Cardiac muscle cell (in vitro differentiated cells and primary cell): ENCODE results near the gene DOCK3. TPM values are rescaled to one million over a fixed set of nuclear protein-coding genes. Genes with fewer than 3 reads are reported as not detected.

Experiments
- DNase-seq, 2 donors: peaks; one replicate each; pipeline versions ENCODE4 v3.0.0 to v3.0.0-alpha.2; 2010 to 2017; ENCODE audit warnings: low read depth in 1 of 2, low spot score in 1 of 2
- H3K27ac ChIP-seq: fragments of 200-600 bp; sonication (generic); 2 replicates; pipeline ENCODE4 v1.5.1; 2016
- H3K27me3 ChIP-seq: fragments of 200-600 bp; sonication (generic); 2 replicates; pipeline ENCODE4 v1.6.0; 2016; ENCODE audit warnings: control low read depth
- H3K36me3 ChIP-seq: fragments of 200-600 bp; sonication (generic); 2 replicates; pipeline ENCODE4 v1.5.1; 2016; ENCODE audit warnings: control low read depth
- H3K4me1 ChIP-seq: fragments of 200-600 bp; sonication (generic); 2 replicates; pipeline ENCODE4 v1.8.1; 2017; ENCODE audit warnings: low read depth, mild to moderate bottlenecking, mixed run types
- H3K4me3 ChIP-seq: fragments of 200-600 bp; sonication (generic); 2 replicates; pipeline ENCODE4 v1.5.1; 2016; ENCODE audit warnings: mild to moderate bottlenecking
- H3K9me3 ChIP-seq: fragments of 200-600 bp; sonication (generic); 2 replicates; pipeline ENCODE4 v1.5.1; 2017; ENCODE audit warnings: low read depth, mild to moderate bottlenecking, control low read depth
- polyA plus RNA-seq: library from polyadenylated mRNA; unstranded; fragments of >200 nt; fragmentation: Nextera tagmentation; extraction: Ambion mirVana; gene quantifications from 2 replicates; pipeline ENCODE4 v1.2.1, GENCODE V29; 2016
- total RNA-seq: library from RNA; depleted of rRNA; stranded (reverse); fragments of >200 nt; gene quantifications from 2 replicates; pipeline ENCODE4 v1.2.3, GENCODE V29; 2016
- TF ChIP-seq, protein P1 (sequence below): IDR thresholded peaks from 2 replicates; pipeline ENCODE4 v1.5.1; 2012; ENCODE audit warnings: low read depth, mild to moderate bottlenecking, low read length

Gene DOCK3
- total and polyA plus RNA-seq, 2 experiments from 2014 or later, result 0.56 to 1.3 TPM

DNA sequence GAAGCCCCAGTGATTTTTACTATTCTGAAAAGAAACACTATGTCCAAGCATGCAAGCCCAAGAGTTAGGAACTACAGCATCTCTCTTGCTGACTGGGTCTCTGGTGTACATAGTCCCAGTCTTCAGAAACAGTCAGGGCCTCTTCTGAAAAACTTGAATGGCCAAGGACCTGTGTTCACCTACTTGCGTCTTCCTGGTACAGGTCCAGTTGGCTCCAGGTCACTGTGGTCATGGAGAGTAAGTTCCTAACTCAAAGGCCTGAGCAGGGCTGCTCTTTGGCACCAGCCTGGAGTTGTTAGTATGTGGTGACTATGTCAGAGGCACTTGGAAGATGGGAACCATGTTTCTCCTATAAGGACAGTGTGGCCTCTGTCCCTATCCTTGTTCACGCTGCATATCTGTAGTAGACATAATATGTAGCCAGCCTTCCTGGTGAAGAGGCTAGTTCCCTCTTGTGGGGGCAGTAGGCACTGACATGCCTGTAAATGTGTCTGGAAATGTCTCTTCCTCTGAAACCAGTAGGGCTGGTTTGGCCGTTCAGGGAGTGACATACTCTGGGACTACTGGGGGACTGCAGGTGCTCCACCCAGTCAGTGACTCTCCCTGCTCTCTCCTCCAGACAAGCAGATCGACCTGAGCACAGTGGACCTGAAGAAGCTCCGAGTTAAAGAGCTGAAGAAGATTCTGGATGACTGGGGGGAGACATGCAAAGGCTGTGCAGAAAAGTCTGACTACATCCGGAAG, 713.7 kb downstream of the DOCK3 start:
- DNase-seq, result no peak
- H3K27ac ChIP-seq, result peak overlapping the region; percentile 4
- no peaks in the 10 kb centered on the region for H3K27me3 ChIP-seq
- H3K4me1 ChIP-seq, result peaks cover 20% of the 10 kb centered on the region
- no peak overlapping the region for H3K4me3 ChIP-seq
- TF ChIP-seq, protein P1, sequence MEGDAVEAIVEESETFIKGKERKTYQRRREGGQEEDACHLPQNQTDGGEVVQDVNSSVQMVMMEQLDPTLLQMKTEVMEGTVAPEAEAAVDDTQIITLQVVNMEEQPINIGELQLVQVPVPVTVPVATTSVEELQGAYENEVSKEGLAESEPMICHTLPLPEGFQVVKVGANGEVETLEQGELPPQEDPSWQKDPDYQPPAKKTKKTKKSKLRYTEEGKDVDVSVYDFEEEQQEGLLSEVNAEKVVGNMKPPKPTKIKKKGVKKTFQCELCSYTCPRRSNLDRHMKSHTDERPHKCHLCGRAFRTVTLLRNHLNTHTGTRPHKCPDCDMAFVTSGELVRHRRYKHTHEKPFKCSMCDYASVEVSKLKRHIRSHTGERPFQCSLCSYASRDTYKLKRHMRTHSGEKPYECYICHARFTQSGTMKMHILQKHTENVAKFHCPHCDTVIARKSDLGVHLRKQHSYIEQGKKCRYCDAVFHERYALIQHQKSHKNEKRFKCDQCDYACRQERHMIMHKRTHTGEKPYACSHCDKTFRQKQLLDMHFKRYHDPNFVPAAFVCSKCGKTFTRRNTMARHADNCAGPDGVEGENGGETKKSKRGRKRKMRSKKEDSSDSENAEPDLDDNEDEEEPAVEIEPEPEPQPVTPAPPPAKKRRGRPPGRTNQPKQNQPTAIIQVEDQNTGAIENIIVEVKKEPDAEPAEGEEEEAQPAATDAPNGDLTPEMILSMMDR, result no peak
- H3K9me3 ChIP-seq, result no peaks in the 10 kb centered on the region
- peaks cover 14% of the 10 kb centered on the region for H3K36me3 ChIP-seq

DNA sequence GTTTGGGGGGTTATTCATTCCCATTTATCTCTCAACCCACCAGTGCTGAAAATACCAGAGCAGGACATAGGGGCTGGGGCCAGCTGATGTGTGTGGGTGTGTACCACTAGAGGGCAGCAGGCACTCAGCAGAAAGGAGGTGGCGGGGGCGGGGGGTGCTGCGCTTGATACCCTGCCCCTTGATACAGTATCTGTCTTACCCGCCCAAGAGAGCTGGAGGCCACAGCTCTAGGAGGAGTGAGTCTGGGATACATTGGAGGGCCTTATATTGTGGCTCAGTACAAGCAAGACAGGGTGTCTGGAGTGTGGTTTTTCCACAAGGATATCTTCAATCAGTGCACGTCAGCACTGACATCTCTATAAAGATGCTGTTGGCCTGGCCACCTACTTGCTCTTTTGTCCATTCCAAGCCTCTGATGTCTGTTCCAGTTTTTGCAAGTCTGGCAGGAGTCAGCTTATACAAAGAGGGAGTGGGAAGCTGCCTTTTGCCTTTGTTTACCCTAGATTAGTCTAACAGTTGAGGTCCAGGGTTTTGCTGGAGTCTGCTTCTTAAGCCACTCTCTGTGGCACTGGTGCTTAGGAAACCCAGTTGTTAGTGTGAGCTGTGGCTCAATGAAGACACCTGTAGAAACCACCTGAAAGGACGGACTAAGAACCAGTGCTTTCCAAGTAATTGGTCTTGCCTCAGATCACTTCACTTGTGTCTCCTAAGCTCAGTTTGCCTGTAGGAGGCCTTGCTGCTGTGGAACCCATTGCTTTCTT, 714.9 kb downstream of the DOCK3 start:
- Histone ChIP-seq H3K27me3 (no peaks in the 10 kb centered on the region), H3K27ac (peak overlapping the region; percentile 79), H3K4me3 (no peak overlapping the region), H3K36me3 (peaks cover 24% of the 10 kb centered on the region), H3K4me1 (peaks cover 23% of the 10 kb centered on the region), H3K9me3 (no peaks in the 10 kb centered on the region)
- DNase-seq, result peak; percentile 65 to 68
- TF ChIP-seq, protein P1, result peak; percentile 85

DNA sequence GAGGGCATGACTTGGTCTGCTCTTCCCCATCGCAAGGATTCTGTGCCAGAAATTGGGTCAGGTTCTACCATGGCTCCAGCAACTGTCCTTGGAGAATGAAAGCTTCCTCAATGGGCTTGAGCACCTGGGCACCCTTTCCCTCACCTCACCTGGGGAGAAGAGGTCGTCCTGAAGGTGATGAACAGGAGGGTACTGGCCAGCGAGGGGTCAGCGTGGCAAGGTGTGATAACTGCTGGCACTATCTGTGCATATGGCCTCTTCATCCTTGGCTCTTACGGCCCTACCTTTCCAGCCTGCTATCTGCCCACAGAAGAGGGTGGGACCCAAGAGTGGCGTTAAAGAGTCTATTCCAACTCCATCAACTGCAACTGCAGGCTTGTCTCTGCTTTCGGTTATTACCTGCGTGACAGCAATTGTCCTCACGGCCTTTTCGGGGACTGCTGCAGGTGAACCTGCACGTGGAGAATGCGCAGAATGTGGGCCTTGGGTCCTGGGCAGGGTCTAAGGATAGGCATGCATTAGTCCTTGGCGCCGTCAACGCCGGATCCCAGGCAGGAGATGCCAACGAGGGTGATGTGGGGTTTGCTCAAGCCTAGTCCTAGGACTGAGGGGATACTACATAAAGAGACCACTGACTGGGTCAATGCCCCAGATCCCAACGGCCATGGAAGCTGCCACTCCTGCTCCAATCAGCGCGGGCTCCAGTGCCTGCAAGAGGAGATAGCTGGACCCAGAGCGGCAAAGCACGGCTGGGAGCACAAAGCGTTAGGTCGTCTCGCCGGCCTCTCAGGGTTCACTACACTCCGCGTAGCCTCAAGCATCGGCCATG, 715.7 kb downstream of the DOCK3 start:
- H3K27ac ChIP-seq, result peak overlapping the region; percentile 79
- peaks cover 23% of the 10 kb centered on the region for H3K4me1 ChIP-seq
- peaks cover 30% of the 10 kb centered on the region for H3K36me3 ChIP-seq
- DNase-seq, result no peak
- H3K9me3 ChIP-seq, result no peaks in the 10 kb centered on the region
- TF ChIP-seq, protein P1, result no peak
- peak overlapping the region; percentile 10 for H3K4me3 ChIP-seq
- H3K27me3 ChIP-seq, result no peaks in the 10 kb centered on the region

DNA sequence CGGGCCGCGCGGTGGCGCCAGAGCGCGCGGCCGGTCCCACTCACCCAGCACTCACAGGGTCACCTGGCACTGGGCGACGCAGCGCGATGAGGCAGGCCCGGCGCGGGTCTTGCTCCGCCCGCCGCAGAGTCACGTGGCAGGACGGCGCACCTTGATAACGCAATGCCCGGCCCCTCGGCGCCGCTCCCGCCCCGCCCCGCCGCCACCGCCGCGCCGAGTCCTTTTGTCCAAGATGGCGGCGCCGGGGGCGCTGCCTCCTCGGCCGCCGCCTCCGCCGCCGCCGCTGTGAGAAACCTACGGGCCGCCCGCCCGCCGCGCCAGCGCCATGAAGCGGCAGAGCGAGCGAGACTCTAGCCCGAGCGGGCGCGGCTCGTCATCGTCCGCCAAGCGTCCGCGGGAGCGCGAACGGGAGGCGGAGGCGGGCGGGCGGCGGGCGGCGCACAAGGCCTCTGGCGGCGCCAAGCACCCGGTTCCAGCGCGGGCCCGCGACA, 716.4 kb downstream of the DOCK3 start, which contains the start of gene RBM15B:
TSS of gene RBM15B (plus strand) at position 211 of the 491 bp plus-strand sequence. CDS start at position 326, 115 bp downstream.
- peak; percentile 98 for DNase-seq
- H3K4me3 ChIP-seq, result peak within 1 kb of the TSS; percentile 77
- no peaks in the 10 kb centered on the region for H3K27me3 ChIP-seq
- TF ChIP-seq, protein P1, result peak; percentile 85
- no peaks in the 10 kb centered on the region for H3K9me3 ChIP-seq
- peaks cover 19% of the 10 kb centered on the region for H3K4me1 ChIP-seq
- H3K36me3 ChIP-seq, result peaks cover 30% of the 10 kb centered on the region
- peak within 1 kb of the TSS; percentile 98 for H3K27ac ChIP-seq
